WTC11 (cell line): ENCODE data around the gene ROS1.

ENCODE experiments used
- CBFB ChIP-seq: sonication (generic); formaldehyde crosslinking; IDR thresholded peaks from 2 replicates; pipeline ENCODE4 v1.8.1; 2022; ENCODE audit warnings: mild to moderate bottlenecking, low read depth, missing genetic modification reagents
- CREB1 ChIP-seq: sonication (generic); formaldehyde crosslinking; IDR thresholded peaks from 2 replicates; pipeline ENCODE4 v1.8.0; 2023; ENCODE audit warnings: mild to moderate bottlenecking, missing genetic modification reagents
- CTCF ChIP-seq: fragments of 200-600 bp; IDR thresholded peaks from 2 replicates; pipeline ENCODE4 v1.8.0; 2022; ENCODE audit warnings: antibody characterized with exemption
- FOXP4 ChIP-seq: sonication (generic); formaldehyde crosslinking; IDR thresholded peaks from 2 replicates; pipeline ENCODE4 v1.8.0; 2022; ENCODE audit warnings: mild to moderate bottlenecking, missing genetic modification reagents
- IRF1 ChIP-seq: sonication (generic); formaldehyde crosslinking; IDR thresholded peaks from 2 replicates; pipeline ENCODE4 v1.8.0; 2023; ENCODE audit warnings: missing genetic modification reagents
- JUN ChIP-seq: sonication (generic); formaldehyde crosslinking; IDR thresholded peaks from 2 replicates; pipeline ENCODE4 v1.8.0; 2023; ENCODE audit warnings: mild to moderate bottlenecking, missing genetic modification reagents
- MLX ChIP-seq: sonication (generic); formaldehyde crosslinking; IDR thresholded peaks from 2 replicates; pipeline ENCODE4 v1.8.1; 2023; ENCODE audit warnings: mild to moderate bottlenecking, missing genetic modification reagents, moderate library complexity
- NR2C2 ChIP-seq: sonication (generic); formaldehyde crosslinking; IDR thresholded peaks from 2 replicates; pipeline ENCODE4 v1.8.0; 2022; ENCODE audit warnings: mild to moderate bottlenecking, missing genetic modification reagents
- USF2 ChIP-seq: sonication (generic); formaldehyde crosslinking; IDR thresholded peaks from 2 replicates; pipeline ENCODE4 v1.8.1; 2023; ENCODE audit warnings: mild to moderate bottlenecking, missing genetic modification reagents, moderate library complexity
- ZBTB21 ChIP-seq: sonication (generic); formaldehyde crosslinking; IDR thresholded peaks from 2 replicates; pipeline ENCODE4 v1.8.1; 2023; ENCODE audit warnings: mild to moderate bottlenecking, missing genetic modification reagents, borderline replicate concordance
- ZNF138 ChIP-seq: sonication (generic); formaldehyde crosslinking; conservative IDR thresholded peaks from 2 replicates; pipeline ENCODE4 v1.8.1; 2022; ENCODE audit warnings: mild to moderate bottlenecking, moderate library complexity, missing genetic modification reagents
- ZNF281 ChIP-seq: sonication (generic); formaldehyde crosslinking; IDR thresholded peaks from 2 replicates; pipeline ENCODE4 v1.8.0; 2023; ENCODE audit warnings: mild to moderate bottlenecking, missing genetic modification reagents
- ZNF512 ChIP-seq: sonication (generic); formaldehyde crosslinking; IDR thresholded peaks from 2 replicates; pipeline ENCODE4 v1.8.1; 2022; ENCODE audit warnings: missing genetic modification reagents, borderline replicate concordance

GRCh38 chr6:117373211-117373813, 52.4 kb downstream of the ROS1 start:
- TF ChIP-seq CTCF (no peak), USF2 (CRISPR knock-in tag) (no peak), NR2C2 (CRISPR knock-in tag) (no peak), ZNF512 (CRISPR knock-in tag) (no peak), FOXP4 (CRISPR knock-in tag) (no peak), CBFB (CRISPR knock-in tag) (no peak), JUN (no peak), MLX (CRISPR knock-in tag) (no peak), ZNF281 (no peak), ZNF138 (no peak), ZBTB21 (CRISPR knock-in tag) (no peak), IRF1 (CRISPR knock-in tag) (no peak), CREB1 (CRISPR knock-in tag) (no peak)
